Tibial nerve (tissue), 4 donors: Measurements from ENCODE around the gene CLCN7. TPM values are rescaled to one million over a fixed set of nuclear protein-coding genes. Genes with fewer than 3 reads are reported as not detected.

Experiments used
- DNase-seq, 2 donors: peaks; one replicate each; pipeline ENCODE4 v3.0.0-alpha.2; 2019; ENCODE audit warnings: low spot score in 2 of 2
- H3K27ac ChIP-seq, 4 donors: fragments of 200-600 bp; sonication (generic) in 3 of 4; one replicate each; pipeline ENCODE4 v1.5.1; 2017 to 2019; ENCODE audit warnings: mild to moderate bottlenecking in 1 of 4
- H3K27me3 ChIP-seq, 2 donors: fragments of 200-600 bp; sonication (generic) in 1 of 2; one replicate each; pipeline versions ENCODE4 v1.5.1 to v1.6.0; 2017 to 2019
- H3K36me3 ChIP-seq, 3 donors: fragments of 200-600 bp; sonication (generic); one replicate each; pipeline ENCODE4 v1.5.1; 2018 to 2019
- H3K4me1 ChIP-seq, 4 donors: fragments of 200-600 bp; sonication (generic) in 3 of 4; one replicate each; pipeline ENCODE4 v1.5.1; 2017 to 2019
- H3K4me3 ChIP-seq, 4 donors: fragments of 200-600 bp; sonication (generic) in 3 of 4; one replicate each; pipeline ENCODE4 v1.5.1; 2017 to 2019; ENCODE audit warnings: mild to moderate bottlenecking in 1 of 4, moderate library complexity in 1 of 4
- H3K9me3 ChIP-seq, 4 donors: fragments of 200-600 bp; sonication (generic) in 3 of 4; one replicate each; pipeline ENCODE4 v1.5.1; 2017 to 2019
- EP300 ChIP-seq, 2 donors: sonication (generic); formaldehyde crosslinking; IDR thresholded peaks; one replicate each; pipeline ENCODE4 v1.6.1; 2017; ENCODE audit warnings: antibody characterized with exemption in 2 of 2, mild to moderate bottlenecking in 1 of 2
- POLR2A ChIP-seq, 2 donors: fragments of 450-650 bp; IDR thresholded peaks; one replicate each; pipeline ENCODE4 v1.6.1; 2017; ENCODE audit warnings: antibody characterized with exemption in 2 of 2, mild to moderate bottlenecking in 2 of 2, moderate library complexity in 2 of 2
- WGBS, 2 donors: methylation state at CpG; one replicate each; pipeline ENCODE4 v1.1.5; 2018; 5-methylcytosine and 5-hydroxymethylcytosine counted together
- total RNA-seq, 4 donors: library from RNA; depleted of rRNA; stranded (reverse); fragments of >200 nt; gene quantifications; one replicate each; pipeline ENCODE4 v1.1.0, GENCODE V29; 2016
- TF ChIP-seq, protein P1 (sequence below), 5 experiments: fragments of 200-600 bp in 3 of 5; fragments of 450-650 bp in 2 of 5; sonication (generic) in 3 of 5; IDR thresholded peaks; one replicate each; pipeline ENCODE4 v1.5.1; 2016 to 2019; ENCODE audit warnings: antibody characterized with exemption in 5 of 5, mild to moderate bottlenecking in 3 of 5, moderate library complexity in 2 of 5

Gene CLCN7
- total RNA-seq, 4 donors from 2014 or later, result 38.7 to 136 (median 73.1) TPM

GRCh38 chr16:1429631-1430030 is 45.2 kb downstream of the CLCN7 start:
- TF ChIP-seq POLR2A (IDR thresholded peaks at IDR 0.05), result no peak
- TF ChIP-seq EP300 (IDR thresholded peaks at IDR 0.05), result no peak
- TF ChIP-seq, protein P1, sequence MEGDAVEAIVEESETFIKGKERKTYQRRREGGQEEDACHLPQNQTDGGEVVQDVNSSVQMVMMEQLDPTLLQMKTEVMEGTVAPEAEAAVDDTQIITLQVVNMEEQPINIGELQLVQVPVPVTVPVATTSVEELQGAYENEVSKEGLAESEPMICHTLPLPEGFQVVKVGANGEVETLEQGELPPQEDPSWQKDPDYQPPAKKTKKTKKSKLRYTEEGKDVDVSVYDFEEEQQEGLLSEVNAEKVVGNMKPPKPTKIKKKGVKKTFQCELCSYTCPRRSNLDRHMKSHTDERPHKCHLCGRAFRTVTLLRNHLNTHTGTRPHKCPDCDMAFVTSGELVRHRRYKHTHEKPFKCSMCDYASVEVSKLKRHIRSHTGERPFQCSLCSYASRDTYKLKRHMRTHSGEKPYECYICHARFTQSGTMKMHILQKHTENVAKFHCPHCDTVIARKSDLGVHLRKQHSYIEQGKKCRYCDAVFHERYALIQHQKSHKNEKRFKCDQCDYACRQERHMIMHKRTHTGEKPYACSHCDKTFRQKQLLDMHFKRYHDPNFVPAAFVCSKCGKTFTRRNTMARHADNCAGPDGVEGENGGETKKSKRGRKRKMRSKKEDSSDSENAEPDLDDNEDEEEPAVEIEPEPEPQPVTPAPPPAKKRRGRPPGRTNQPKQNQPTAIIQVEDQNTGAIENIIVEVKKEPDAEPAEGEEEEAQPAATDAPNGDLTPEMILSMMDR (IDR thresholded peaks at IDR 0.05), result no peak

GRCh38 chr16:1429012-1429411 is 45.8 kb downstream of the CLCN7 start:
- no peak for DNase-seq
- Histone ChIP-seq H3K27me3 (peaks cover 0 to 23% of the 10 kb centered on the region in 2 donors), H3K36me3 (peaks cover 0 to 9% (median 0%) of the 10 kb centered on the region in 3 donors), H3K27ac (no peak overlapping the region), H3K4me1 (peaks cover 0 to 6% (median 5%) of the 10 kb centered on the region in 4 donors), H3K9me3 (no peaks in the 10 kb centered on the region), H3K4me3 (no peak overlapping the region)
- TF ChIP-seq EP300 (IDR thresholded peaks at IDR 0.05) (no peak), POLR2A (IDR thresholded peaks at IDR 0.05) (no peak)
- TF ChIP-seq, protein P1 (IDR thresholded peaks at IDR 0.05), result no peak
- 57 to 85% methylated on average over 3 to 10 of the region's 11 CpGs for WGBS, 2 donors

More at GRCh38 chr16:1429631-1430030, 45.2 kb downstream of the CLCN7 start:
- peaks cover 0 to 6% (median 5%) of the 10 kb centered on the region in 4 donors for H3K4me1 ChIP-seq
- no peak overlapping the region for H3K27ac ChIP-seq
- peaks cover 0 to 23% of the 10 kb centered on the region in 2 donors for H3K27me3 ChIP-seq
- no peak overlapping the region for H3K4me3 ChIP-seq
- no peak for DNase-seq
- 90 to 100% methylated on average over 6 to 12 of the region's 13 CpGs for WGBS, 2 donors
- peaks cover 0 to 15% (median 0%) of the 10 kb centered on the region in 3 donors for H3K36me3 ChIP-seq
- no peaks in the 10 kb centered on the region for H3K9me3 ChIP-seq

DNA sequence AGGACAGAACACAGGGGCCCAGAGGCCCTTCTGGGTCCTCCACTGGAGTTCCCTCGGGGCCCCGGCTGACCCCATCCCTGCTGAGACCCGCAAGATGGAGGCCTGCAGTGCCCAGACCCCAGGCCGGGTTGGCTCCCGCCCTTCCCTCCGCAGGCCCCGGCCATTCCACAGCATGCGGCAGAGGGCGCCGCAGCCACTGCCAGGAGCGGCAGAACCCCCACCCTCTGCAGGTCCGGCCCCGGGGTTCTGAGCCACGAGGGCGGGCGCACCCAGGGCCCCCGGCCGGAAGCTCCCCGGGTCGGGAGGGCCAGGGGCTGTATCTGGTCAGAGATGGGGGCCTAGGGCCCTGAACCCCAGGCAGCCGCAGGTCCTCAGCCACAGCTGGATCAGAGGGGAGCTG is 46.3 kb downstream of the CLCN7 start:
- H3K27me3 ChIP-seq, result peaks cover 0 to 23% of the 10 kb centered on the region in 2 donors
- no peak for DNase-seq
- peaks cover 0 to 6% (median 5%) of the 10 kb centered on the region in 4 donors for H3K4me1 ChIP-seq
- no peaks in the 10 kb centered on the region for H3K9me3 ChIP-seq
- no peak for TF ChIP-seq POLR2A (IDR thresholded peaks at IDR 0.05)
- no peak for TF ChIP-seq EP300 (IDR thresholded peaks at IDR 0.05)
- TF ChIP-seq, protein P1 (IDR thresholded peaks at IDR 0.05), result peak in 4 of 5 experiments; percentile 7 to 32 (median 19)
- WGBS, 2 donors, result 20 to 36% methylated on average over 1 to 9 of the region's 21 CpGs
- H3K27ac ChIP-seq, result no peak overlapping the region
- peak overlapping the region in 1 of 4 donors; percentile 15 for H3K4me3 ChIP-seq
- H3K36me3 ChIP-seq, result peaks cover 0 to 6% (median 0%) of the 10 kb centered on the region in 3 donors

- TF ChIP-seq, protein P1 (IDR thresholded peaks at IDR 0.05), result no peak
- no peak for TF ChIP-seq POLR2A (IDR thresholded peaks at IDR 0.05)
- no peak for TF ChIP-seq EP300 (IDR thresholded peaks at IDR 0.05)
- 84 to 86% methylated on average over 50 to 53 of the region's 53 CpGs for WGBS, 2 donors
- Histone ChIP-seq H3K9me3 (no peaks in the 10 kb centered on the region), H3K4me1 (peaks cover 0 to 6% (median 5%) of the 10 kb centered on the region in 4 donors), H3K27me3 (peaks cover 0 to 23% of the 10 kb centered on the region in 2 donors), H3K4me3 (peak overlapping the region in 1 of 4 donors; percentile 15), H3K36me3 (peaks cover 0 to 2% (median 0%) of the 10 kb centered on the region in 3 donors), H3K27ac (no peak overlapping the region)
- no peak for DNase-seq
Observed at GRCh38 chr16:1427473-1428461, 47.1 kb downstream of the CLCN7 start.
